ENCODE measurements around the gene BBX.

The BBX gene

DNA sequence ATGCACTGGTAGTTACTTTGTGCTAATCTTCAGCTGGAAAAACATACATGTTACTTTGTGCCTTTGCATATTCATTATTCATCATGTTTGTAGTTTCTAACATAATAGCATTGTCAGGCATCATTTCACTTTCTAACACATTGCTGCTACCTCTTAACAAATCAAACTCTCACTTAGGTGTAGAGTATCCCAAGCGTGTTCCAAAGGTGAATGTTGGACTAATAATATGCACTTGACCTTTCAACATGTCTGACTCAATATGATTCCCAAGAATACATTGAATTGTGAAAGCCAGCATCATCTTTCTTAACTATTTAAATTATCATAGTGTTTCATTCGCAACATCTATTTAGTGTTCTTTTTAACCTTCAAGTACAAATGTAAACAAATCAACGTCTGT, 211.6 kb downstream of the BBX start:
- no peaks in the 10 kb centered on the region for H3K27me3 ChIP-seq (ENCODE audit: insufficient read depth, poor library complexity, severe bottlenecking)
- H3K4me3 ChIP-seq (replicated peaks; ENCODE audit: insufficient read depth, low read length) = no peak overlapping the region
- no peak overlapping the region for H3K27ac ChIP-seq (replicated peaks)
- DNase-seq (ENCODE audit: low read depth in 1 of 2, low spot score in 1 of 2) = no peak
- TF ChIP-seq, protein P1, sequence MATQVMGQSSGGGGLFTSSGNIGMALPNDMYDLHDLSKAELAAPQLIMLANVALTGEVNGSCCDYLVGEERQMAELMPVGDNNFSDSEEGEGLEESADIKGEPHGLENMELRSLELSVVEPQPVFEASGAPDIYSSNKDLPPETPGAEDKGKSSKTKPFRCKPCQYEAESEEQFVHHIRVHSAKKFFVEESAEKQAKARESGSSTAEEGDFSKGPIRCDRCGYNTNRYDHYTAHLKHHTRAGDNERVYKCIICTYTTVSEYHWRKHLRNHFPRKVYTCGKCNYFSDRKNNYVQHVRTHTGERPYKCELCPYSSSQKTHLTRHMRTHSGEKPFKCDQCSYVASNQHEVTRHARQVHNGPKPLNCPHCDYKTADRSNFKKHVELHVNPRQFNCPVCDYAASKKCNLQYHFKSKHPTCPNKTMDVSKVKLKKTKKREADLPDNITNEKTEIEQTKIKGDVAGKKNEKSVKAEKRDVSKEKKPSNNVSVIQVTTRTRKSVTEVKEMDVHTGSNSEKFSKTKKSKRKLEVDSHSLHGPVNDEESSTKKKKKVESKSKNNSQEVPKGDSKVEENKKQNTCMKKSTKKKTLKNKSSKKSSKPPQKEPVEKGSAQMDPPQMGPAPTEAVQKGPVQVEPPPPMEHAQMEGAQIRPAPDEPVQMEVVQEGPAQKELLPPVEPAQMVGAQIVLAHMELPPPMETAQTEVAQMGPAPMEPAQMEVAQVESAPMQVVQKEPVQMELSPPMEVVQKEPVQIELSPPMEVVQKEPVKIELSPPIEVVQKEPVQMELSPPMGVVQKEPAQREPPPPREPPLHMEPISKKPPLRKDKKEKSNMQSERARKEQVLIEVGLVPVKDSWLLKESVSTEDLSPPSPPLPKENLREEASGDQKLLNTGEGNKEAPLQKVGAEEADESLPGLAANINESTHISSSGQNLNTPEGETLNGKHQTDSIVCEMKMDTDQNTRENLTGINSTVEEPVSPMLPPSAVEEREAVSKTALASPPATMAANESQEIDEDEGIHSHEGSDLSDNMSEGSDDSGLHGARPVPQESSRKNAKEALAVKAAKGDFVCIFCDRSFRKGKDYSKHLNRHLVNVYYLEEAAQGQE (IDR thresholded peaks at IDR 0.05; ENCODE audit: insufficient replicate concordance, low read depth) = no peak
- TF ChIP-seq, protein P2, sequence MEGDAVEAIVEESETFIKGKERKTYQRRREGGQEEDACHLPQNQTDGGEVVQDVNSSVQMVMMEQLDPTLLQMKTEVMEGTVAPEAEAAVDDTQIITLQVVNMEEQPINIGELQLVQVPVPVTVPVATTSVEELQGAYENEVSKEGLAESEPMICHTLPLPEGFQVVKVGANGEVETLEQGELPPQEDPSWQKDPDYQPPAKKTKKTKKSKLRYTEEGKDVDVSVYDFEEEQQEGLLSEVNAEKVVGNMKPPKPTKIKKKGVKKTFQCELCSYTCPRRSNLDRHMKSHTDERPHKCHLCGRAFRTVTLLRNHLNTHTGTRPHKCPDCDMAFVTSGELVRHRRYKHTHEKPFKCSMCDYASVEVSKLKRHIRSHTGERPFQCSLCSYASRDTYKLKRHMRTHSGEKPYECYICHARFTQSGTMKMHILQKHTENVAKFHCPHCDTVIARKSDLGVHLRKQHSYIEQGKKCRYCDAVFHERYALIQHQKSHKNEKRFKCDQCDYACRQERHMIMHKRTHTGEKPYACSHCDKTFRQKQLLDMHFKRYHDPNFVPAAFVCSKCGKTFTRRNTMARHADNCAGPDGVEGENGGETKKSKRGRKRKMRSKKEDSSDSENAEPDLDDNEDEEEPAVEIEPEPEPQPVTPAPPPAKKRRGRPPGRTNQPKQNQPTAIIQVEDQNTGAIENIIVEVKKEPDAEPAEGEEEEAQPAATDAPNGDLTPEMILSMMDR (IDR thresholded peaks at IDR 0.05; ENCODE audit: insufficient read depth, low read length) = no peak
- no peak for TF ChIP-seq GABPA (IDR thresholded peaks at IDR 0.05; ENCODE audit: low read depth)
- no peak for TF ChIP-seq POLR2AphosphoS5 (IDR thresholded peaks at IDR 0.05; ENCODE audit: low read depth)
- no peak for TF ChIP-seq SPI1 (IDR thresholded peaks at IDR 0.05; ENCODE audit: borderline replicate concordance, low read depth)

- TF ChIP-seq GABPA (IDR thresholded peaks at IDR 0.05; ENCODE audit: low read depth) (no peak), SPI1 (IDR thresholded peaks at IDR 0.05; ENCODE audit: borderline replicate concordance, low read depth) (no peak), POLR2AphosphoS5 (IDR thresholded peaks at IDR 0.05; ENCODE audit: low read depth) (no peak)
- TF ChIP-seq, protein P2 (IDR thresholded peaks at IDR 0.05; ENCODE audit: insufficient read depth, low read length) = no peak
- TF ChIP-seq, protein P1 (IDR thresholded peaks at IDR 0.05; ENCODE audit: insufficient replicate concordance, low read depth) = no peak
- H3K27ac ChIP-seq (replicated peaks) = no peak overlapping the region
- no peaks in the 10 kb centered on the region for H3K27me3 ChIP-seq (ENCODE audit: insufficient read depth, poor library complexity, severe bottlenecking)
- no peak overlapping the region for H3K4me3 ChIP-seq (replicated peaks; ENCODE audit: insufficient read depth, low read length)
- no peak for DNase-seq (ENCODE audit: low read depth in 1 of 2, low spot score in 1 of 2)
These were observed 215.2 kb downstream of the BBX start for GRCh38 chr3:107737914-107738313.

- no peak for DNase-seq (ENCODE audit: low read depth in 1 of 2, low spot score in 1 of 2)
- Histone ChIP-seq H3K27ac (replicated peaks) (no peak overlapping the region), H3K4me3 (replicated peaks; ENCODE audit: insufficient read depth, low read length) (no peak overlapping the region), H3K27me3 (ENCODE audit: insufficient read depth, poor library complexity, severe bottlenecking) (no peaks in the 10 kb centered on the region)
- TF ChIP-seq, protein P2 (IDR thresholded peaks at IDR 0.05; ENCODE audit: insufficient read depth, low read length) = no peak
- TF ChIP-seq POLR2AphosphoS5 (IDR thresholded peaks at IDR 0.05; ENCODE audit: low read depth) = no peak
- TF ChIP-seq SPI1 (IDR thresholded peaks at IDR 0.05; ENCODE audit: borderline replicate concordance, low read depth) = no peak
- TF ChIP-seq GABPA (IDR thresholded peaks at IDR 0.05; ENCODE audit: low read depth) = no peak
- TF ChIP-seq, protein P1 (IDR thresholded peaks at IDR 0.05; ENCODE audit: insufficient replicate concordance, low read depth) = no peak
These were observed 215.9 kb downstream of the BBX start for GRCh38 chr3:107738486-107739183.
